GM23248 (cell line): Measurements from ENCODE around the gene SPEM1. TPM values are rescaled to one million over a fixed set of nuclear protein-coding genes. Genes with fewer than 3 reads are reported as not detected.

ENCODE experiments used
- DNase-seq: peaks from one replicate; pipeline ENCODE4 v3.0.0-alpha.2; 2015
- H2AFZ ChIP-seq: fragments of 200-600 bp; sonication (generic); 2 replicates; pipeline ENCODE4 v1.6.1; 2016; ENCODE audit warnings: antibody characterized with exemption
- H3F3A ChIP-seq: fragments of 200-600 bp; sonication (generic); 2 replicates; pipeline ENCODE4 v1.6.1; 2016; ENCODE audit warnings: mild to moderate bottlenecking, antibody characterized with exemption, mixed run types; ENCODE audit not compliant: insufficient read depth
- H3K27ac ChIP-seq: fragments of 200-600 bp; sonication (generic); 2 replicates; pipeline ENCODE4 v1.5.1; 2016; ENCODE audit warnings: mild to moderate bottlenecking
- H3K27me3 ChIP-seq: fragments of 200-600 bp; sonication (generic); replicated peaks from 2 replicates; pipeline ENCODE4 v1.6.1; 2016; ENCODE audit warnings: mild to moderate bottlenecking; ENCODE audit not compliant: insufficient read depth
- H3K36me3 ChIP-seq: fragments of 200-600 bp; sonication (generic); 2 replicates; pipeline ENCODE4 v1.6.1; 2016; ENCODE audit warnings: low read depth, mild to moderate bottlenecking
- H3K4me1 ChIP-seq: fragments of 200-600 bp; sonication (generic); 2 replicates; pipeline ENCODE4 v1.6.1; 2016; ENCODE audit warnings: mild to moderate bottlenecking; ENCODE audit not compliant: insufficient read depth
- H3K4me2 ChIP-seq: fragments of 200-600 bp; sonication (generic); one replicate; pipeline ENCODE4 v1.6.1; 2016; ENCODE audit warnings: mild to moderate bottlenecking; ENCODE audit not compliant: unreplicated experiment
- H3K4me3 ChIP-seq: fragments of 200-600 bp; sonication (generic); 2 replicates; pipeline ENCODE4 v1.5.1; 2016; ENCODE audit warnings: mild to moderate bottlenecking
- H3K79me2 ChIP-seq: fragments of 200-600 bp; sonication (generic); 2 replicates; pipeline ENCODE4 v1.6.1; 2016; ENCODE audit warnings: mild to moderate bottlenecking; ENCODE audit not compliant: insufficient read depth
- H3K9ac ChIP-seq: fragments of 200-600 bp; sonication (generic); 2 replicates; pipeline ENCODE4 v1.6.1; 2016; ENCODE audit warnings: mild to moderate bottlenecking
- H3K9me2 ChIP-seq: fragments of 200-600 bp; sonication (generic); 2 replicates; pipeline ENCODE4 v1.6.1; 2016; ENCODE audit warnings: mixed run types, mild to moderate bottlenecking, moderate library complexity; ENCODE audit not compliant: insufficient read depth
- H3K9me3 ChIP-seq: fragments of 200-600 bp; sonication (generic); one replicate; pipeline ENCODE4 v1.6.1; 2017; ENCODE audit warnings: low read depth
- H4K20me1 ChIP-seq: fragments of 200-600 bp; sonication (generic); 2 replicates; pipeline ENCODE4 v1.6.0; 2016; ENCODE audit not compliant: insufficient read depth
- EZH2 ChIP-seq: fragments of 200-600 bp; sonication (generic); IDR thresholded peaks from 2 replicates; pipeline ENCODE4 v1.6.1; 2018; ENCODE audit warnings: antibody characterized with exemption, mild to moderate bottlenecking; ENCODE audit not compliant: insufficient read depth, poor library complexity, severe bottlenecking
- EZH2phosphoT487 ChIP-seq: fragments of 200-600 bp; sonication (generic); IDR thresholded peaks from 2 replicates; pipeline ENCODE4 v1.6.1; 2018; ENCODE audit warnings: antibody characterized with exemption, moderate library complexity, mild to moderate bottlenecking, low read depth; ENCODE audit not compliant: insufficient read depth
- WGBS, 2 experiments: methylation state at CpG; one replicate each; pipeline ENCODE4 v1.1.6; 2015 to 2017; ENCODE audit warnings: low lambda C conversion rate in 2 of 2, low coverage in 1 of 2; ENCODE audit errors: missing lambda C conversion rate in 2 of 2; 5-methylcytosine and 5-hydroxymethylcytosine counted together
- in situ Hi-C: fragments of 300-500 bp; cut with MboI; formaldehyde crosslinking; loops from 2 replicates; pipeline ENCODE4 v1.15.0; 2020
- polyA plus RNA-seq: library from polyadenylated mRNA; unstranded; fragments of >200 nt; fragmentation: Nextera tagmentation; extraction: Ambion mirVana; gene quantifications from 2 replicates; pipeline ENCODE4 v1.2.1, GENCODE V29; 2016
- total RNA-seq: library from RNA; depleted of rRNA; stranded (reverse); fragments of >200 nt; shearing (Covaris generic); gene quantifications from 2 replicates; pipeline ENCODE4 v1.2.3, GENCODE V29; 2014

SPEM1 gene
- total and polyA plus RNA-seq, 2 experiments from 2014 or later: not detected

GRCh38 chr17:7440113-7440833, 20.1 kb downstream of the SPEM1 start:
- peak overlapping the region; percentile 46 for H3K4me3 ChIP-seq
- no peak overlapping the region for H2AFZ ChIP-seq
- H3K9ac ChIP-seq: no peak overlapping the region
- TF ChIP-seq EZH2phosphoT487 (no peak), EZH2 (no peak)
- 10 to 12% methylated on average over 32 to 46 of the region's 46 CpGs for WGBS, 2 experiments
- no peaks in the 10 kb centered on the region for H3K79me2 ChIP-seq
- in situ Hi-C loops: no loop called here
- DNase-seq: peak; percentile 31
- peak overlapping the region; percentile 48 for H3K4me2 ChIP-seq
- no peaks in the 10 kb centered on the region for H3K9me2 ChIP-seq
- no peaks in the 10 kb centered on the region for H4K20me1 ChIP-seq
- no peaks in the 10 kb centered on the region for H3K9me3 ChIP-seq
- H3F3A ChIP-seq: peaks cover 11% of the 10 kb centered on the region
- H3K27me3 ChIP-seq: peaks cover 32% of the 10 kb centered on the region; the same call in 1 of the 2 replicates
- no peaks in the 10 kb centered on the region for H3K36me3 ChIP-seq
- peaks cover 16% of the 10 kb centered on the region for H3K4me1 ChIP-seq
- no peak overlapping the region for H3K27ac ChIP-seq

GRCh38 chr17:7440834-7441195, 20.7 kb downstream of the SPEM1 start:
- Histone ChIP-seq H3K27ac (no peak overlapping the region), H3K9me3 (no peaks in the 10 kb centered on the region), H3K9me2 (no peaks in the 10 kb centered on the region), H3K4me3 (no peak overlapping the region), H4K20me1 (no peaks in the 10 kb centered on the region), H3K79me2 (no peaks in the 10 kb centered on the region), H3K27me3 (peaks cover 32% of the 10 kb centered on the region; the same call in 1 of the 2 replicates), H3F3A (peaks cover 11% of the 10 kb centered on the region), H3K36me3 (no peaks in the 10 kb centered on the region), H3K9ac (no peak overlapping the region), H3K4me2 (peak overlapping the region; percentile 48), H2AFZ (no peak overlapping the region), H3K4me1 (peaks cover 16% of the 10 kb centered on the region)
- peak; percentile 52 for DNase-seq
- WGBS, 2 experiments: 13 to 14% methylated on average over 10 of the region's 12 CpGs
- in situ Hi-C loops: no loop called here
- TF ChIP-seq EZH2: peak; percentile 29
- TF ChIP-seq EZH2phosphoT487: no peak

- Histone ChIP-seq H3K36me3 (no peaks in the 10 kb centered on the region), H3K9me2 (no peaks in the 10 kb centered on the region), H3K79me2 (no peaks in the 10 kb centered on the region), H3K4me1 (peaks cover 16% of the 10 kb centered on the region), H3K4me2 (no peak overlapping the region), H3K27me3 (peaks cover 35% of the 10 kb centered on the region; the same call in 1 of the 2 replicates), H3K27ac (no peak overlapping the region), H3K4me3 (no peak overlapping the region), H4K20me1 (no peaks in the 10 kb centered on the region), H3F3A (peaks cover 11% of the 10 kb centered on the region), H3K9ac (no peak overlapping the region), H3K9me3 (no peaks in the 10 kb centered on the region), H2AFZ (no peak overlapping the region)
- in situ Hi-C loops: no loop called here
- DNase-seq: no peak
- no peak for TF ChIP-seq EZH2phosphoT487
- TF ChIP-seq EZH2: no peak
- 63% methylated on average over 7 of the region's 7 CpGs for WGBS, 2 experiments
Measured at GRCh38 chr17:7441266-7441665, 21.1 kb downstream of the SPEM1 start.

GRCh38 chr17:7442142-7442541, 22.0 kb downstream of the SPEM1 start:
- Histone ChIP-seq H3K9me3 (no peaks in the 10 kb centered on the region), H4K20me1 (no peaks in the 10 kb centered on the region), H3K79me2 (no peaks in the 10 kb centered on the region), H3K4me1 (peaks cover 16% of the 10 kb centered on the region), H3K4me2 (no peak overlapping the region), H3K36me3 (no peaks in the 10 kb centered on the region), H2AFZ (no peak overlapping the region), H3F3A (peaks cover 11% of the 10 kb centered on the region), H3K9me2 (no peaks in the 10 kb centered on the region), H3K27ac (no peak overlapping the region), H3K4me3 (no peak overlapping the region), H3K27me3 (peaks cover 44% of the 10 kb centered on the region), H3K9ac (no peak overlapping the region)
- WGBS, 2 experiments: 59 to 64% methylated on average over 2 of the region's 2 CpGs
- DNase-seq: no peak
- TF ChIP-seq EZH2phosphoT487: no peak
- TF ChIP-seq EZH2: no peak
- in situ Hi-C loops: no loop called here
